GM19455 (cell line): ENCODE results near the gene ARRB1.

ENCODE experiments used
- ATAC-seq: cut with Tn5 transposase; IDR thresholded peaks from one replicate; pipeline ENCODE4 v1.9.1; 2021; ENCODE audit not compliant: unreplicated experiment

ARRB1 gene

DNA sequence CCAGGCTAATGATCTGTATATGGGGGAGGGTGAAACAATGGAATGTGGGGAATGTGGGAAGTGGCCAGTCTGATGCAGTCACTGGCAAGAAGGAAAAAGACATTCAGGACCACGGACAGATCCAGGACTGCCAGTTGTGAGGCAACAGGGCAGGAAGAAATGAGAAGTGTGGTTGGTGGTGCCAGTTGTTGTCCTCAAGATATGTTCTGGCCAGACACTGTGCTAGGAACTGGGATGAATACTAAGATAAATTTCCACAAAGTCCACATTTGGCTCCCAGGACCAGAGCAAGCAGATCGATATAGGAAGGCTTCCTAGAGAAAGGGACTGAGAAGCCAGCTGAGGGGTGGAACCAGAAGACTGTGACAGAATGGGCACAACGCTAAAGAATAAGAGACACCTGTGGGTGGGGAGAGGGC lies 117.7 kb downstream of the ARRB1 start:
- no peak for ATAC-seq

- ATAC-seq, result no peak
These were observed 120.8 kb downstream of the ARRB1 start for GRCh38 chr11:75230621-75231020.

DNA sequence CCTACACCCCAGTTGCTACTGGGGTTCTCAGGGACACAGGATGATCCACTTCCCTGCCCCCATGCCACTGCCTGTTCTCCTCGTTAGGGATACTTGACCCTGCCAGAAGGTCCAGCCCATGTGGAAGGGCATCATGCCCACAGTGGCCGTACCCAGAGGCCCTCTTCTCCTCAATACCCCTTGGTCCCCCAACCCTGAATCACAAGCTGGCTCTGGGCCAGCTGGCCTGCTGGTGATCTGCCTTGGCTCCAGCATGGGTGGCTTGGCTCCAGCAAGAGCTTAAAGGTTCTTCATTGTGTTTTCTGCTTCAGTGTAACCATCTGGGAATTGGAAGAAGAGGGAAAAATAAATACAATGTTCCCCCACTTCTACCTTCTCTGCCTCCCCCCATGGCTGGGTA lies 122.0 kb downstream of the ARRB1 start:
- ATAC-seq, result no peak

GRCh38 chr11:75225794-75226193 lies 125.7 kb downstream of the ARRB1 start:
- ATAC-seq, result no peak

GRCh38 chr11:75223954-75224643 lies 127.4 kb downstream of the ARRB1 start:
- no peak for ATAC-seq

DNA sequence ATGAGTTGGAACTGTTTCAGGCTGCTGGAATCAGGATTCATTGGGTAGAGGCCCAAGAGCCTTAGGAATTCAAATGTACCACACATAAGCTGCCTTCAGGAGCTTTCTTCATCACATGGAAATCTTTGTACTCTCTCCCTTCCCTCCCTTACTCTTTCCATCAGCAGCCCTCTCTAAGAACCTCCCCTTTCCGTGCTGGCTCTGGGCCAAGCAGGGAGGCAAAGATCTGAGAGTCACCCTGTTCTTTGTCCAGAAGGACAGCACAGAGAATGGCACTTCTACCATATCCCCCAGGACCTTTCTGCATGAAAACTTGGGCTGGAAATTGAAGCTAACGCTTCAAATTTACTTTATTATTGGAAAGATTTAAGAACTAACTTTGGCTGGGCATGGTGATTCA lies 131.6 kb downstream of the ARRB1 start:
- ATAC-seq, result no peak

DNA sequence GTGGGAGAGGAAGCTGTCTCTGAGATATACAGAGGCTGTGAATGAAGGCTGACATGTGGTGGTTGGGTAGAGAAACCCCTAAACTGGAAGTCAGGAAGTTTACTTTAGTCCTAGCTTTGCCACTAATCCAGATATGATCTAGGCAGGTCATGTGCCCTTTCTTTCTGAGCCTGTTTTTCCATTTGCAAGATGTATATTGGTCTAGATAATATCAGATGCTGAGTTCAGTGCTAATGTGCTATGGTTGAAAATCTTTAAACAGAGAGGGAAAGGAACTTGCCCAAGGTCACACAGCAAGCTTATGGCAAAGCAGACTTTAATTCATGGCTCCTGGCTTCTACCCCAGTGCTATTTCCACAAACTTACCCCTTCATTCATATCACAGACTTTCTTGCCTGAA lies 136.6 kb downstream of the ARRB1 start:
- ATAC-seq, result no peak

DNA sequence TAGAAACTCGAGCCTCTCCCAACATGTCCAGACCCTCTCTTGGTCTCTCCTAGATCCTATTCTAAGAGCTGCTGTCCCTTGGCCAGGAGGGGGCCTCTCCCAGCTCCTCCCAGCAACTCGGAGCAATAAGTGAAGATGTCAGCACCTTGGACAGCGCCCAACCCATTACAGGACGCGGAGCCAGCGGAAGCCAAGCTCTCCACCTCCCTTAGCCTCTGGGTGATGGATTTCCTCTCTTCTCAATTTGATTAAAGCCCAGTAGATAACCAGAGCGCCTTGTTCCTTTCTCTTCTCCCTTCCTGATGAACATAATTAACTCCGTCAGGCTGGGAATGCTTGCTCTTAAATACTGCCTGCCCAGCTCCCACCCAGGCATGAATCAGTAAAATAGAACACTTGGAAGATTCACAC lies 137.0 kb downstream of the ARRB1 start:
- ATAC-seq, result no peak
